LNCAP (cell line): Measurements from ENCODE around the gene APCDD1.

Experiments
- TF ChIP-seq, protein P1 (sequence below): fragments of 450-650 bp; IDR thresholded peaks from 2 replicates; pipeline ENCODE4 v1.5.1; 2017; ENCODE audit warnings: mild to moderate bottlenecking

APCDD1 gene

DNA sequence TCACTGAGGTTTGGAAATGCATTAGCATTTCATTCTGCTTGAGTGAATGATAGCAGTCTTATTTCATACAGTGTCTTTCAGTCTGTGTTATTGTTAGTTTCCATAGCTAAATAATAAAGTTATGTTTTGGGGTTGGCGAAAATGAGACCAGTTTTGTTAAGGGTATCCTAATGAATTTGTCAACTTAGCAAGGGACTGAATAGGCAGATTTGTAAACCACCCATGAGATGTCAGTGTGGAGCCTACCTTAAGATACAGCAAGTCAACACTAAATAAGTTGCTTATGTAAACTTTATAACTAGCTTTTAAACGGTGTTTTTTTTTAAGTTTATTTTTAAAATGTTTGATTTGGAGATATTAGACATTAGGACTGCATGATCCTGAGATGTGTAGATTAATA, 83.3 kb downstream of the APCDD1 start:
- TF ChIP-seq, protein P1, sequence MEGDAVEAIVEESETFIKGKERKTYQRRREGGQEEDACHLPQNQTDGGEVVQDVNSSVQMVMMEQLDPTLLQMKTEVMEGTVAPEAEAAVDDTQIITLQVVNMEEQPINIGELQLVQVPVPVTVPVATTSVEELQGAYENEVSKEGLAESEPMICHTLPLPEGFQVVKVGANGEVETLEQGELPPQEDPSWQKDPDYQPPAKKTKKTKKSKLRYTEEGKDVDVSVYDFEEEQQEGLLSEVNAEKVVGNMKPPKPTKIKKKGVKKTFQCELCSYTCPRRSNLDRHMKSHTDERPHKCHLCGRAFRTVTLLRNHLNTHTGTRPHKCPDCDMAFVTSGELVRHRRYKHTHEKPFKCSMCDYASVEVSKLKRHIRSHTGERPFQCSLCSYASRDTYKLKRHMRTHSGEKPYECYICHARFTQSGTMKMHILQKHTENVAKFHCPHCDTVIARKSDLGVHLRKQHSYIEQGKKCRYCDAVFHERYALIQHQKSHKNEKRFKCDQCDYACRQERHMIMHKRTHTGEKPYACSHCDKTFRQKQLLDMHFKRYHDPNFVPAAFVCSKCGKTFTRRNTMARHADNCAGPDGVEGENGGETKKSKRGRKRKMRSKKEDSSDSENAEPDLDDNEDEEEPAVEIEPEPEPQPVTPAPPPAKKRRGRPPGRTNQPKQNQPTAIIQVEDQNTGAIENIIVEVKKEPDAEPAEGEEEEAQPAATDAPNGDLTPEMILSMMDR, result peak; percentile 57
